Skeletal muscle satellite cell (primary cell): Measurements from ENCODE around the gene RASAL2. TPM values are rescaled to one million over a fixed set of nuclear protein-coding genes. Genes with fewer than 3 reads are reported as not detected.
A peak's percentile ranks its signal among the peaks of the same experiment; 100 is the strongest.

ENCODE experiments used
- H3K27me3 ChIP-seq: 2 replicates; pipeline ENCODE4 v1.7.0; 2013; ENCODE audit warnings: low read length; ENCODE audit not compliant: control insufficient read depth, insufficient read depth
- H3K36me3 ChIP-seq: 2 replicates; pipeline ENCODE4 v1.7.0; 2013; ENCODE audit warnings: mild to moderate bottlenecking, control low read depth, low read length; ENCODE audit not compliant: insufficient read depth
- H3K4me1 ChIP-seq: 2 replicates; pipeline ENCODE4 v1.7.0; 2013; ENCODE audit warnings: low read length; ENCODE audit not compliant: control insufficient read depth, insufficient read depth
- H3K4me2 ChIP-seq: 2 replicates; pipeline ENCODE4 v1.7.0; 2013; ENCODE audit warnings: mild to moderate bottlenecking, low read length
- H3K4me3 ChIP-seq: 2 replicates; pipeline ENCODE4 v1.7.0; 2013; ENCODE audit warnings: low read length
- H3K9ac ChIP-seq: 2 replicates; pipeline ENCODE4 v1.7.0; 2013; ENCODE audit warnings: mild to moderate bottlenecking, low read depth, low read length, moderate library complexity
- H3K9me3 ChIP-seq: replicated peaks from 2 replicates; pipeline ENCODE4 v1.7.0; 2013; ENCODE audit warnings: mild to moderate bottlenecking, control low read depth, low read length
- small RNA-seq: library from RNA; depleted of rRNA; stranded (forward); fragments of <200 nt; gene quantifications from one replicate; pipeline ENCODE3, GENCODE V24; 2012

The RASAL2 gene

DNA sequence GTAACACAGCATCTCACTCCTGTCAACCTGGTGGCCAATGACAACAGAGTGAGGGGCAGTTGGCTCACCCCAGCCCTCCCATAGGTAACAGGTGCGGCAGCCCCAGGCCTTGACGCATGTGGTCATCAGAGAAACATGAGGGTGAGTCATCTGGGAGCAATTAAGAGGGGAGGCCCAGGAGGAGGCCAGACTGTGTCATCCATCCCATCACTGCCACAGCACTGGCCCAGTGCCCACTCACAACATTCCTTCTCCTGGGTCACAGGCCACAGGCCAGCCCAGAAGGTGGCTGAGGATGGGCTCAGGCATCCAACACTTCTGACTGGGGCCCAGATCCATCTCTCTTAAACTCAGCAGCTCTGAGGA, 436.1 kb downstream of the RASAL2 start:
- Histone ChIP-seq H3K27me3 (no peaks in the 10 kb centered on the region), H3K4me3 (no peak overlapping the region), H3K36me3 (no peaks in the 10 kb centered on the region), H3K9me3 (no peaks in the 10 kb centered on the region), H3K4me1 (peaks cover 16% of the 10 kb centered on the region), H3K4me2 (no peak overlapping the region), H3K9ac (no peak overlapping the region)

DNA sequence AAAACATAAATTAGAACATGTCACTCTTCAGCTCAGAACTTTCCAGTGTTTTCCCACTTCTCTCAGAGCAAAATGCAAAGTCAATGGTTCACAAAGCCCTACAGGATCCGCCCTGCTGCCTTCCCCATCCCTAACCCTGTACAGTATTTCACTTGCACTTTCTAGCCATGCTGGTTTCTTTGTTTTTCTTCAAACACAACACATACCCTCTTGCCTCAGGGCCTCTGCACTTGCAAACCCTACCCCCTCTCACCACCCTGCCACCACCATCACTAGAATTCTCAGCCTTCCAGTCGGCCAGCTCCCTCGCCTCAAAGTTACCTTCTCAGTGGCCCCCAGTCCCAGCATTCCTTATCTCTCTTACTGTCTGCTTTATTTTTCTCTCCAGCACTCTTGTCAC, 436.6 kb downstream of the RASAL2 start:
- Histone ChIP-seq H3K4me3 (no peak overlapping the region), H3K9ac (no peak overlapping the region)

DNA sequence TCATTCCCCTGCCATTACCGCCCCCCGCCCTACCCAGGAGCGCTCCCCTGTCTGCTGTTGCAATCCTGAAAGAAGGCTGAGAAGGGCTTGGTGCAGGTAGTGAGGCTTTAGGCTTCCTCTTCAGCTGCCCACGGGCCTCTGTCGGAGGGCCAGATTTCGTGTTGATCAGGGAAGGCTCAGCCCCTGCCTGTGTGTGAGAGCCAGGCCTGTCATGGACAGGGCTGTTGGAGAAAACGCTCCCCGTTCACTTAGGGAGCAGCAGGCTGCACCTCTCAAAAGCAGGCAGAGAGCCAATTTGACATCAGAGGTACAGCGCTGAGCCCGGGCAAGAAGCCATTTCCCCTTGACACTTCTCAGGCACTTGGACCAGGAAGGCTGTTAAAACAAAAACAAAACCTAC, 438.0 kb downstream of the RASAL2 start:
- peaks cover 23% of the 10 kb centered on the region for H3K4me1 ChIP-seq
- H3K4me3 ChIP-seq = no peak overlapping the region

More for the DNA sequence above, 436.6 kb downstream of the RASAL2 start:
- Histone ChIP-seq H3K36me3 (no peaks in the 10 kb centered on the region), H3K9me3 (no peaks in the 10 kb centered on the region), H3K27me3 (no peaks in the 10 kb centered on the region), H3K4me2 (no peak overlapping the region), H3K4me1 (peaks cover 16% of the 10 kb centered on the region)

GRCh38 chr1:178532392-178532791, 438.5 kb downstream of the RASAL2 start:
- H3K9ac ChIP-seq = peak overlapping the region; percentile 38
- H3K9me3 ChIP-seq = no peaks in the 10 kb centered on the region
- H3K4me1 ChIP-seq = peaks cover 27% of the 10 kb centered on the region
- H3K27me3 ChIP-seq = no peaks in the 10 kb centered on the region
- no peak overlapping the region for H3K4me3 ChIP-seq
- no peaks in the 10 kb centered on the region for H3K36me3 ChIP-seq
- peak overlapping the region; percentile 7 for H3K4me2 ChIP-seq

More for the DNA sequence above, 438.0 kb downstream of the RASAL2 start:
- no peaks in the 10 kb centered on the region for H3K9me3 ChIP-seq
- H3K36me3 ChIP-seq = no peaks in the 10 kb centered on the region
- H3K27me3 ChIP-seq = no peaks in the 10 kb centered on the region
- H3K4me2 ChIP-seq = no peak overlapping the region
- H3K9ac ChIP-seq = no peak overlapping the region

- Histone ChIP-seq H3K4me1 (peaks cover 36% of the 10 kb centered on the region), H3K27me3 (no peaks in the 10 kb centered on the region), H3K4me2 (no peak overlapping the region), H3K9me3 (no peaks in the 10 kb centered on the region), H3K36me3 (no peaks in the 10 kb centered on the region), H3K4me3 (no peak overlapping the region), H3K9ac (no peak overlapping the region)
These were observed 439.4 kb downstream of the RASAL2 start for GRCh38 chr1:178533121-178533946.

Small RNAs within 50 kb of the gene (small RNA-seq; reads per million reads assigned to genes)
- gene RF00017 = not detected
